OCI-LY7 (cell line): ENCODE measurements around the gene UFC1. TPM values are rescaled to one million over a fixed set of nuclear protein-coding genes. Genes with fewer than 3 reads are reported as not detected.

Source experiments
- BruUV-seq: library from RNA; stranded (reverse); fragments of 400-500 nt; replicated peaks from 2 replicates; lab custom pipeline; 2021; lab: Mats Ljungman, UMichigan
- CTCF ChIA-PET: fragments of 300-600 bp; sonication (Branson Sonifier 250); formaldehyde crosslinking; loops from one replicate; lab custom pipeline; 2022; ENCODE audit warnings: antibody characterized with exemption; ENCODE audit not compliant: unreplicated experiment; lab: Charles Lee
- POLR2A ChIA-PET: fragments of 300-600 bp; sonication (Branson Sonifier 250); formaldehyde crosslinking; loops from one replicate; lab custom pipeline; 2022; ENCODE audit warnings: antibody characterized with exemption; lab: Charles Lee
- DNase-seq: peaks from one replicate; pipeline ENCODE4 v3.0.0-alpha.2; 2015; ENCODE audit warnings: low spot score
- H2AFZ ChIP-seq: fragments of 200-600 bp; sonication (generic), shearing (Covaris generic); 2 replicates; pipeline ENCODE4 v1.6.1; 2014; ENCODE audit warnings: mild to moderate bottlenecking, antibody characterized with exemption, low read length, moderate library complexity
- H3K27ac ChIP-seq: fragments of 200-600 bp; sonication (generic); 2 replicates; pipeline ENCODE4 v1.5.1; 2014; ENCODE audit warnings: mixed run types, low read depth, mild to moderate bottlenecking, moderate library complexity, low read length, inconsistent platforms; ENCODE audit not compliant: poor library complexity, severe bottlenecking
- H3K36me3 ChIP-seq: fragments of 200-600 bp; sonication (generic); 2 replicates; pipeline ENCODE4 v1.6.1; 2014; ENCODE audit warnings: mild to moderate bottlenecking, antibody characterized with exemption, low read length, moderate library complexity, mixed read lengths; ENCODE audit not compliant: insufficient read depth
- H3K4me1 ChIP-seq: fragments of 200-600 bp; sonication (generic); 2 replicates; pipeline ENCODE4 v1.5.1; 2014; ENCODE audit warnings: mild to moderate bottlenecking, low read length; ENCODE audit not compliant: insufficient read depth, poor library complexity, severe bottlenecking
- H3K4me2 ChIP-seq: fragments of 200-600 bp; sonication (generic); 2 replicates; pipeline ENCODE4 v1.6.1; 2014; ENCODE audit warnings: mild to moderate bottlenecking, low read length
- H3K4me3 ChIP-seq: fragments of 200-600 bp; sonication (generic); 2 replicates; pipeline ENCODE4 v1.5.1; 2014; ENCODE audit warnings: mild to moderate bottlenecking, low read depth, low read length; ENCODE audit not compliant: poor library complexity, severe bottlenecking
- H3K79me2 ChIP-seq: fragments of 200-600 bp; sonication (generic); 2 replicates; pipeline ENCODE4 v1.6.1; 2016; ENCODE audit warnings: low read depth, mild to moderate bottlenecking, low read length, moderate library complexity, mixed read lengths; ENCODE audit not compliant: insufficient read depth
- H3K9me2 ChIP-seq: fragments of 200-600 bp; sonication (generic); 2 replicates; pipeline ENCODE4 v1.6.1; 2016; ENCODE audit warnings: mild to moderate bottlenecking, low read length, mixed read lengths; ENCODE audit not compliant: insufficient read depth
- H3K9me3 ChIP-seq: fragments of 200-600 bp; sonication (generic); 2 replicates; pipeline ENCODE4 v1.6.1; 2014; ENCODE audit warnings: mild to moderate bottlenecking, mixed run types, low read length, mixed read lengths
- H4K20me1 ChIP-seq: fragments of 200-600 bp; sonication (generic); 2 replicates; pipeline ENCODE4 v1.6.1; 2014; ENCODE audit warnings: mild to moderate bottlenecking, antibody characterized with exemption, low read length, moderate library complexity, mixed read lengths; ENCODE audit not compliant: insufficient read depth
- EZH2phosphoT487 ChIP-seq: fragments of 200-600 bp; sonication (generic); IDR thresholded peaks from 2 replicates; pipeline ENCODE4 v1.6.1; 2018; ENCODE audit warnings: low read depth, borderline replicate concordance, mild to moderate bottlenecking, mixed run types, antibody characterized with exemption, low read length, moderate library complexity, mixed read lengths
- intact Hi-C: fragments of 100-400 bp; cut with micrococcal nuclease; formaldehyde crosslinking; loops from one replicate; pipeline ENCODE4 v1.10.0; 2022; ENCODE audit not compliant: unreplicated experiment
- total RNA-seq, 2 experiments: library from RNA; depleted of rRNA in 1 of 2; stranded (reverse); fragments of >200 nt in 1 of 2; shearing (Covaris generic) in 1 of 2; gene quantifications; 2 replicates each; pipeline ENCODE4 v1.2.3, GENCODE V29; 2014 to 2022
- TF ChIP-seq, protein P1 (sequence below): fragments of 200-600 bp; sonication (generic); conservative IDR thresholded peaks from 2 replicates; pipeline ENCODE4 v1.5.1; 2014; ENCODE audit warnings: mild to moderate bottlenecking, antibody characterized with exemption, low read length, moderate library complexity, mixed read lengths

The UFC1 gene
- total RNA-seq, 2 experiments from 2014 or later, result 61.2 to 80.9 TPM

DNA sequence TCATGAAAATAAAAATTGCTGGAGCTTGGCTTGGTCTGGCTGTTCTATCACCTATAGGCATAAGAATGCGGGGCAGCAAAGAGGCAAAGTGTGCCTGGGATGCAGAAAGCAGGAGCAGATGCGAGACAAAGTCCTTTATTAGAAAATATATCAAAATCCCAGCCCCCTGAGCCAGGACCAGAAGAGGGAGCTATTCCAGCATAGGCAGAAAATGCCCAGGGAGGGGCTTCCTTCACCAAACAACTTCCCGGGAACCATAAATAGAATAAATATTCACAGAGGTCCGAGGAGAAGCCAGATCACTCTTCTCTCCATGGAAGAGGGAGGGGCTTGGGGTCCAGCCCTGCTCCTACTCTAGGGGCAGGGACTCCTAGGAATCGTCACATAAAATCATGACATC is 17.4 kb downstream of the UFC1 start:
- Histone ChIP-seq H3K79me2 (peaks cover under 1% of the 10 kb centered on the region; the same call in 1 of the 2 replicates), H3K4me1 (peaks cover 20% of the 10 kb centered on the region), H4K20me1 (no peaks in the 10 kb centered on the region), H3K9me2 (no peaks in the 10 kb centered on the region), H3K36me3 (peaks cover 60% of the 10 kb centered on the region), H3K27ac (no peak overlapping the region), H3K9me3 (no peaks in the 10 kb centered on the region), H3K4me2 (no peak overlapping the region), H2AFZ (no peak overlapping the region), H3K4me3 (no peak overlapping the region)
- POLR2A ChIA-PET, result interaction anchor here (0.6 to 1.2 kb wide), 4 partner anchors 24 to 214 kb away, joined by 3 to 4 read pairs (median 3); no protein-coding TSS in a partner anchor
- intact Hi-C loops, result no loop called here
- DNase-seq, result no peak
- no peak for TF ChIP-seq EZH2phosphoT487
- TF ChIP-seq, protein P1, sequence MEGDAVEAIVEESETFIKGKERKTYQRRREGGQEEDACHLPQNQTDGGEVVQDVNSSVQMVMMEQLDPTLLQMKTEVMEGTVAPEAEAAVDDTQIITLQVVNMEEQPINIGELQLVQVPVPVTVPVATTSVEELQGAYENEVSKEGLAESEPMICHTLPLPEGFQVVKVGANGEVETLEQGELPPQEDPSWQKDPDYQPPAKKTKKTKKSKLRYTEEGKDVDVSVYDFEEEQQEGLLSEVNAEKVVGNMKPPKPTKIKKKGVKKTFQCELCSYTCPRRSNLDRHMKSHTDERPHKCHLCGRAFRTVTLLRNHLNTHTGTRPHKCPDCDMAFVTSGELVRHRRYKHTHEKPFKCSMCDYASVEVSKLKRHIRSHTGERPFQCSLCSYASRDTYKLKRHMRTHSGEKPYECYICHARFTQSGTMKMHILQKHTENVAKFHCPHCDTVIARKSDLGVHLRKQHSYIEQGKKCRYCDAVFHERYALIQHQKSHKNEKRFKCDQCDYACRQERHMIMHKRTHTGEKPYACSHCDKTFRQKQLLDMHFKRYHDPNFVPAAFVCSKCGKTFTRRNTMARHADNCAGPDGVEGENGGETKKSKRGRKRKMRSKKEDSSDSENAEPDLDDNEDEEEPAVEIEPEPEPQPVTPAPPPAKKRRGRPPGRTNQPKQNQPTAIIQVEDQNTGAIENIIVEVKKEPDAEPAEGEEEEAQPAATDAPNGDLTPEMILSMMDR, result peak; percentile 55; the same call in 1 of the 2 replicates
- CTCF ChIA-PET, result no interaction called here
- BruUV-seq, result no TSS peak

DNA sequence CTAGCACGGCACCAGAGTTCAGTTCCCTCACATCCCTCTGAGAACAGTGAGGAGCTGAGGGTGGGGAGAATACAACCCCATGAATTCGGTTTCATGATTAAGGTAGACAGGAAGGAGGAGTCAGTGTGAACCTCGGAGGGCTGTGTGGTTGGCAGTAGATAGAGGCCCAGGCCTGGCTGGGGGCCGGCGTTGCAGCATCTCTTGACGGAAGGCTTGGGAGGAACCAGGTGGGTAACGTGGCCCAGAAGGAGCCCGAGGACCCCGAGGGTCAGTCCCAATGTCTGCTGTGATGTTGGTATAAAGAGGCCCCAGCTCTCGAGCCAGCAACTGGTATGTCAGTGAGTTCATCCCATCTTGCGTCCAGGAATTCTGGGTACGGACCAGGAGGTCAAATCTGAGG is 17.9 kb downstream of the UFC1 start:
- DNase-seq, result no peak
- TF ChIP-seq EZH2phosphoT487, result no peak
- TF ChIP-seq, protein P1, result no peak
- POLR2A ChIA-PET, result interaction anchor here (0.6 to 1.2 kb wide), 3 partner anchors 24 to 214 kb away, joined by 3 to 4 read pairs (median 3); no protein-coding TSS in a partner anchor
- no peaks in the 10 kb centered on the region for H4K20me1 ChIP-seq
- no TSS peak for BruUV-seq
- H2AFZ ChIP-seq, result no peak overlapping the region
- no peak overlapping the region for H3K4me2 ChIP-seq
- H3K36me3 ChIP-seq, result peaks cover 60% of the 10 kb centered on the region
- no peak overlapping the region for H3K4me3 ChIP-seq
- peaks cover 23% of the 10 kb centered on the region for H3K4me1 ChIP-seq
- H3K27ac ChIP-seq, result no peak overlapping the region
- no peaks in the 10 kb centered on the region for H3K9me3 ChIP-seq
- CTCF ChIA-PET, result no interaction called here
- H3K9me2 ChIP-seq, result no peaks in the 10 kb centered on the region
- intact Hi-C loops, result no loop called here
- H3K79me2 ChIP-seq, result peaks cover 6% of the 10 kb centered on the region; the same call in 1 of the 2 replicates

DNA sequence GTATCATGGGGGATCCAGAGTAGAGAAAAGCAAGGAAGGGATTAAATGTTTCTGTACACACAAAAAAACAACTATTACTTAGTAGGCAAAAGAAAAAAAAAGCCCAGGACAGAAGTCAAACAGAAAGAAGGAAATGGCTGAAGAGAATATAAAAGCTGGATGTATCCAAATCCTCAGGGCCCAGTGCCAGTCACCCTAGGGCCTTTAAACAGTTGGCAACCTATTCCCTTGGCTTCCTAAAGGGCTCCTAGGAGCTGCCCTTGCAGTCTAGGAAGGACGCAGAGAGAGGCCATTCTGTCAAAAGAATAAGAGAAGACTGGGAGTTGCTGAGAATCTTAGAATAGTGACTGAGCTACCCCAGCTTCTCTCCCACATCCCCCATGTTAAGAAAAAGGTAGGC is 18.6 kb downstream of the UFC1 start:
- H3K36me3 ChIP-seq, result peaks cover 60% of the 10 kb centered on the region
- no peak for DNase-seq
- H3K79me2 ChIP-seq, result peaks cover 9% of the 10 kb centered on the region; the same call in 1 of the 2 replicates
- H3K27ac ChIP-seq, result no peak overlapping the region
- no peaks in the 10 kb centered on the region for H3K9me2 ChIP-seq
- H3K9me3 ChIP-seq, result no peaks in the 10 kb centered on the region
- no TSS peak for BruUV-seq
- CTCF ChIA-PET, result no interaction called here
- H2AFZ ChIP-seq, result no peak overlapping the region
- TF ChIP-seq, protein P1, result no peak
- TF ChIP-seq EZH2phosphoT487, result no peak
- no peaks in the 10 kb centered on the region for H4K20me1 ChIP-seq
- intact Hi-C loops, result no loop called here
- H3K4me3 ChIP-seq, result no peak overlapping the region
- H3K4me2 ChIP-seq, result no peak overlapping the region
- POLR2A ChIA-PET, result interaction anchor here (0.6 kb wide), 2 partner anchors 36 to 66 kb away, joined by 3 read pairs; no protein-coding TSS in a partner anchor
- H3K4me1 ChIP-seq, result peaks cover 19% of the 10 kb centered on the region
